ENCODE measurements around the gene BRIP1. TPM values are rescaled to one million over a fixed set of nuclear protein-coding genes. Genes with fewer than 3 reads are reported as not detected.

The BRIP1 gene
- total RNA-seq, 2 experiments from 2014 or later: 1.0 to 1.9 TPM

- Histone ChIP-seq H3K27me3 (ENCODE audit: control insufficient read depth in 1 of 2, insufficient read depth in 2 of 2, low read length in 2 of 2) (no peaks in the 10 kb centered on the region), H3K4me3 (ENCODE audit: low read length) (no peak overlapping the region), H3K27ac (ENCODE audit: low read depth in 1 of 2, low read length in 2 of 2) (no peak overlapping the region), H3K36me3 (ENCODE audit: insufficient read depth, low read length) (peaks cover 49% of the 10 kb centered on the region), H3K4me1 (ENCODE audit: insufficient read depth, low read length) (no peaks in the 10 kb centered on the region), H3K9me3 (ENCODE audit: control insufficient read depth in 1 of 2, insufficient read depth in 1 of 2, low read length in 2 of 2) (no peaks in the 10 kb centered on the region)
- CTCF ChIA-PET: no interaction called here
- peaks cover 5% of the 10 kb centered on the region for H3K4me1 Mint-ChIP-seq (ENCODE audit: low read depth)
- intact Hi-C loops (cut with DNase I, micrococcal nuclease): no loop called here
- H3K27ac Mint-ChIP-seq: no peak overlapping the region
- POLR2A ChIA-PET: no interaction called here
- TF ChIP-seq, protein P1, sequence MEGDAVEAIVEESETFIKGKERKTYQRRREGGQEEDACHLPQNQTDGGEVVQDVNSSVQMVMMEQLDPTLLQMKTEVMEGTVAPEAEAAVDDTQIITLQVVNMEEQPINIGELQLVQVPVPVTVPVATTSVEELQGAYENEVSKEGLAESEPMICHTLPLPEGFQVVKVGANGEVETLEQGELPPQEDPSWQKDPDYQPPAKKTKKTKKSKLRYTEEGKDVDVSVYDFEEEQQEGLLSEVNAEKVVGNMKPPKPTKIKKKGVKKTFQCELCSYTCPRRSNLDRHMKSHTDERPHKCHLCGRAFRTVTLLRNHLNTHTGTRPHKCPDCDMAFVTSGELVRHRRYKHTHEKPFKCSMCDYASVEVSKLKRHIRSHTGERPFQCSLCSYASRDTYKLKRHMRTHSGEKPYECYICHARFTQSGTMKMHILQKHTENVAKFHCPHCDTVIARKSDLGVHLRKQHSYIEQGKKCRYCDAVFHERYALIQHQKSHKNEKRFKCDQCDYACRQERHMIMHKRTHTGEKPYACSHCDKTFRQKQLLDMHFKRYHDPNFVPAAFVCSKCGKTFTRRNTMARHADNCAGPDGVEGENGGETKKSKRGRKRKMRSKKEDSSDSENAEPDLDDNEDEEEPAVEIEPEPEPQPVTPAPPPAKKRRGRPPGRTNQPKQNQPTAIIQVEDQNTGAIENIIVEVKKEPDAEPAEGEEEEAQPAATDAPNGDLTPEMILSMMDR (IDR thresholded peaks at IDR 0.05): no peak
- H3K27me3 Mint-ChIP-seq: no peaks in the 10 kb centered on the region
- H3K36me3 Mint-ChIP-seq (ENCODE audit: low read depth): peaks cover 75% of the 10 kb centered on the region
- ATAC-seq (ENCODE audit: poor library complexity) (no peak), DNase-seq (no peak)
- no peak overlapping the region for H3K4me3 Mint-ChIP-seq
- no peaks in the 10 kb centered on the region for H3K9me3 Mint-ChIP-seq
These were observed 12.0 kb upstream of the BRIP1 start for GRCh38 chr17:61875285-61875684.

DNA sequence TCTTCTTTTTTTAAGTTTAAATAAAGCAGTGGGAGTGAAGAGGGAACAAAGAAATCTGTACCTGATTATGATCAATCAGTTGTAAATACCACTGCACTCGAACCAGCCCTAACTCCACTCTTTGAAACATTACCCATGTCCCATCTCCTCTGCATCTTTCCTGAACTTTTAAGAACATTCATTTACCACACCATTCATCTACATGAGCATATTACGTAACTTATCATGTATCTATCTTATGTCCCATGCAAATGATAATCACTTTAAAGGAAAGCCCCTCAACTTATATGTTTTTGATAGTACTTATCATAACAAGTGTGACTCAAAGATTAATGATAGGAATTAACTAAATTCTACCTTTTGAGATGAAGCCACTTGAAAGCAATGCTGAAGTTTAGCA, 10.7 kb upstream of the BRIP1 start:
- H3K27me3 Mint-ChIP-seq: no peaks in the 10 kb centered on the region
- H3K9me3 Mint-ChIP-seq: no peaks in the 10 kb centered on the region
- POLR2A ChIA-PET: interaction anchor here (3.3 kb wide), 1 partner anchor 11 kb away, joined by 18 read pairs; the partner anchor contains the start of gene BRIP1
- no peak overlapping the region for H3K27ac ChIP-seq (ENCODE audit: low read depth in 1 of 2, low read length in 2 of 2)
- ATAC-seq (ENCODE audit: poor library complexity): no peak
- CTCF ChIA-PET: no interaction called here
- no peaks in the 10 kb centered on the region for H3K27me3 ChIP-seq (ENCODE audit: control insufficient read depth in 1 of 2, insufficient read depth in 2 of 2, low read length in 2 of 2)
- H3K4me3 ChIP-seq (ENCODE audit: low read length): no peak overlapping the region
- intact Hi-C loops (cut with DNase I, micrococcal nuclease): no loop called here
- H3K27ac Mint-ChIP-seq: no peak overlapping the region
- no peaks in the 10 kb centered on the region for H3K4me1 ChIP-seq (ENCODE audit: insufficient read depth, low read length)
- H3K9me3 ChIP-seq (ENCODE audit: control insufficient read depth in 1 of 2, insufficient read depth in 1 of 2, low read length in 2 of 2): no peaks in the 10 kb centered on the region
- DNase-seq: no peak
- H3K4me3 Mint-ChIP-seq: no peak overlapping the region
- H3K36me3 ChIP-seq (ENCODE audit: insufficient read depth, low read length): peaks cover 53% of the 10 kb centered on the region
- peaks cover 75% of the 10 kb centered on the region for H3K36me3 Mint-ChIP-seq (ENCODE audit: low read depth)
- H3K4me1 Mint-ChIP-seq (ENCODE audit: low read depth): peaks cover 5% of the 10 kb centered on the region
- TF ChIP-seq, protein P1 (IDR thresholded peaks at IDR 0.05): no peak

DNA sequence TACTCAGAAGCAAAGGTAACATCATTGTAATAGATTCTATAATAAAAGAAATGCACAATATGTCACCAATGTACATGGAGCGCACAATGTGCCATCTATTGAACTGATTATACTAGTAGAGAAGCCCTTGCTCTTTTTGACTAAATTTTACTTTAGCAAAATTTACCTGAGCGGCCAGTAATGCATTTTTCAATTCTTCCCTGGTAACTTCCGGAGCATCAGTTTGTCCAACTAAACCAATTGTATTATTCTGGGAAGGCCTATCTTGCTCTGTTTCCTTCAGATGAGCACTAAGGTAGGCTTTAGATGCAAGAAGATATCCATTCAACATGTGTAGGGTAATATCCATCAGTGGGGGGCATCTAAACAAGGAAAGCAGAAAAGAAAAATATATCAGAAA, 8.8 kb upstream of the BRIP1 start:
- Histone ChIP-seq H3K4me3 (ENCODE audit: low read length) (no peak overlapping the region), H3K27me3 (ENCODE audit: control insufficient read depth in 1 of 2, insufficient read depth in 2 of 2, low read length in 2 of 2) (no peaks in the 10 kb centered on the region), H3K4me1 (ENCODE audit: insufficient read depth, low read length) (no peaks in the 10 kb centered on the region), H3K9me3 (ENCODE audit: control insufficient read depth in 1 of 2, insufficient read depth in 1 of 2, low read length in 2 of 2) (no peaks in the 10 kb centered on the region), H3K27ac (ENCODE audit: low read depth in 1 of 2, low read length in 2 of 2) (no peak overlapping the region), H3K36me3 (ENCODE audit: insufficient read depth, low read length) (peaks cover 48% of the 10 kb centered on the region)
- Mint-ChIP-seq H3K4me3 (no peak overlapping the region), H3K27ac (no peak overlapping the region), H3K4me1 (ENCODE audit: low read depth) (peaks cover 5% of the 10 kb centered on the region), H3K36me3 (ENCODE audit: low read depth) (peaks cover 65% of the 10 kb centered on the region), H3K9me3 (no peaks in the 10 kb centered on the region), H3K27me3 (no peaks in the 10 kb centered on the region)
- POLR2A ChIA-PET: interaction anchor here (3.3 kb wide), 1 partner anchor 9 kb away, joined by 18 read pairs; the partner anchor contains the start of gene BRIP1
- intact Hi-C loops (cut with DNase I, micrococcal nuclease): no loop called here
- ATAC-seq (ENCODE audit: poor library complexity) (no peak), DNase-seq (no peak)
- CTCF ChIA-PET: interaction anchor here (1.5 kb wide), 1 partner anchor 9 kb away, joined by 5 read pairs; the partner anchor contains the start of gene BRIP1
- TF ChIP-seq, protein P1 (IDR thresholded peaks at IDR 0.05): no peak

Measured in CD4-positive, alpha-beta T cell (primary cell).